ENCODE results near the gene LYZL4. TPM values are rescaled to one million over a fixed set of nuclear protein-coding genes. Genes with fewer than 3 reads are reported as not detected.

The LYZL4 gene
- total and polyA plus RNA-seq, 2 of the 4 experiments (the other 2 are of a cell fraction), result not detected

GRCh38 chr3:42371776-42372175 is 38.6 kb downstream of the LYZL4 start:
- dilution Hi-C loops (cut with HindIII; ENCODE audit: low sequenced_read_pairs, unreplicated experiment), result no loop called here

More at GRCh38 chr3:42371776-42372175, 38.6 kb downstream of the LYZL4 start:
- Histone ChIP-seq H2AK9ac (replicated peaks; ENCODE audit: low read depth, low read length, poor library complexity) (no peak overlapping the region), H2BK5ac (ENCODE audit: low read depth, low read length, poor library complexity, severe bottlenecking) (no peak overlapping the region), H3K36me3 (ENCODE audit: control insufficient read depth, insufficient read depth, low read length) (no peaks in the 10 kb centered on the region), H4K8ac (ENCODE audit: low read depth in 2 of 2, low read length in 2 of 2) (no peak overlapping the region), H4K91ac (ENCODE audit: insufficient read depth, low read depth, low read length) (no peak overlapping the region), H2BK120ac (ENCODE audit: low read depth, low read length) (no peak overlapping the region), H3K27me3 (ENCODE audit: control insufficient read depth, insufficient read depth, low read length) (no peaks in the 10 kb centered on the region), H3K23ac (ENCODE audit: low read depth, low read length) (no peak overlapping the region), H3K4me2 (ENCODE audit: low read depth, low read length) (no peak overlapping the region), H3K9ac (ENCODE audit: low read depth, low read length) (no peak overlapping the region), H2BK15ac (ENCODE audit: low read depth, low read length) (no peak overlapping the region), H2BK20ac (ENCODE audit: low read depth, low read length) (no peak overlapping the region), H3K4ac (ENCODE audit: low read depth, low read length) (no peak overlapping the region), H3K4me3 (ENCODE audit: insufficient read depth, low read depth, low read length) (no peak overlapping the region), H2AK5ac (ENCODE audit: low read depth, low read length) (no peak overlapping the region), H3K27ac (ENCODE audit: insufficient read depth, low read length) (no peak overlapping the region), H3K18ac (ENCODE audit: low read depth, low read length) (no peak overlapping the region), H4K20me1 (ENCODE audit: insufficient read depth, low read length) (no peaks in the 10 kb centered on the region), H2AFZ (replicated peaks; ENCODE audit: low read length, poor library complexity) (no peak overlapping the region), H3K4me1 (ENCODE audit: control insufficient read depth, insufficient read depth, low read length) (no peaks in the 10 kb centered on the region), H3K79me1 (ENCODE audit: low read depth in 1 of 2, low read length in 2 of 2) (no peaks in the 10 kb centered on the region), H3K9me3 (ENCODE audit: control insufficient read depth, insufficient read depth, low read length) (no peaks in the 10 kb centered on the region), H4K5ac (ENCODE audit: low read depth, low read length) (no peak overlapping the region), H3K56ac (ENCODE audit: extremely low read depth, insufficient read depth, low read length) (no peak overlapping the region), H3K9me1 (ENCODE audit: insufficient read depth, low read length) (no peaks in the 10 kb centered on the region), H3K14ac (replicated peaks; ENCODE audit: low read depth, low read length) (no peak overlapping the region)
- ChIA-PET CTCF (no interaction called here), POLR2A (ENCODE audit: unreplicated experiment) (no interaction called here)
- BruUV-seq (replicated peaks), result no TSS peak
- DNase-seq (no peak), ATAC-seq (ENCODE audit: low read depth) (no peak)
- in situ Hi-C loops (cut with MboI; ENCODE audit: low sequenced_read_pairs), result no loop called here
- no CpG with 5 or more reads among the region's 3 CpGs for WGBS, 2 experiments (ENCODE audit: extremely low coverage in 2 of 2, insufficient read length in 1 of 2)
- intact Hi-C loops (cut with micrococcal nuclease), result no loop called here
- TF ChIP-seq CHD1 (IDR thresholded peaks at IDR 0.05; ENCODE audit: low read depth, low read length), result no peak
- no peak for TF ChIP-seq CTCF (conservative IDR thresholded peaks at IDR 0.05; ENCODE audit: low read depth, low read length)
- no peak for TF ChIP-seq SMC3 (IDR thresholded peaks at IDR 0.05; ENCODE audit: low read depth, low read length)
- no peak for TF ChIP-seq BHLHE40 (IDR thresholded peaks at IDR 0.05; ENCODE audit: low read depth, low read length)
- no peak for TF ChIP-seq FOS (IDR thresholded peaks at IDR 0.05; ENCODE audit: low read depth, low read length)
- TF ChIP-seq MAFK (IDR thresholded peaks at IDR 0.05; ENCODE audit: low read depth, low read length), result no peak
- TF ChIP-seq CEBPB (IDR thresholded peaks at IDR 0.05; ENCODE audit: low read depth, low read length), result no peak
- no peak for TF ChIP-seq RAD21 (IDR thresholded peaks at IDR 0.05; ENCODE audit: low read length)
- TF ChIP-seq NFE2L2 (IDR thresholded peaks at IDR 0.05; ENCODE audit: low read depth, low read length), result no peak
- TF ChIP-seq USF2 (IDR thresholded peaks at IDR 0.05; ENCODE audit: low read depth, low read length), result no peak
- no peak for TF ChIP-seq RFX5 (IDR thresholded peaks at IDR 0.05; ENCODE audit: low read depth, low read length)

All from IMR-90 (cell line).